SK-N-SH treated with all-trans-retinoic acid at 6 μM for 48 hours (cell line): Measurements from ENCODE around the gene CMIP.

ENCODE experiments used
- BACH2 ChIP-seq: fragments of 250-450 bp; sonication (Bioruptor Pico); IDR thresholded peaks from 2 replicates; pipeline ENCODE4 v1.9.0; 2021; ENCODE audit warnings: mild to moderate bottlenecking, borderline replicate concordance
- CSRNP3 ChIP-seq: fragments of 250-450 bp; sonication (Bioruptor Pico); IDR thresholded peaks from 2 replicates; pipeline ENCODE4 v1.5.1; 2021; ENCODE audit warnings: mild to moderate bottlenecking, moderate library complexity
- ISL1 ChIP-seq: fragments of 250-450 bp; sonication (Bioruptor Pico); IDR thresholded peaks from 2 replicates; pipeline ENCODE4 v2.1.2; 2022; ENCODE audit warnings: mild to moderate bottlenecking, moderate library complexity
- PATZ1 ChIP-seq: fragments of 250-450 bp; sonication (Bioruptor Pico); IDR thresholded peaks from 2 replicates; pipeline ENCODE4 v1.8.0; 2020; ENCODE audit warnings: mild to moderate bottlenecking, moderate library complexity, borderline replicate concordance
- RARB ChIP-seq: fragments of 250-450 bp; sonication (Bioruptor Pico); IDR thresholded peaks from 2 replicates; pipeline ENCODE4 v1.8.0; 2021; ENCODE audit warnings: mild to moderate bottlenecking, moderate library complexity
- TF ChIP-seq, protein P1 (sequence below): fragments of 250-450 bp; sonication (Bioruptor Pico); IDR thresholded peaks from 2 replicates; pipeline ENCODE4 v1.5.1; 2020; ENCODE audit warnings: low read depth, mild to moderate bottlenecking, moderate library complexity

DNA sequence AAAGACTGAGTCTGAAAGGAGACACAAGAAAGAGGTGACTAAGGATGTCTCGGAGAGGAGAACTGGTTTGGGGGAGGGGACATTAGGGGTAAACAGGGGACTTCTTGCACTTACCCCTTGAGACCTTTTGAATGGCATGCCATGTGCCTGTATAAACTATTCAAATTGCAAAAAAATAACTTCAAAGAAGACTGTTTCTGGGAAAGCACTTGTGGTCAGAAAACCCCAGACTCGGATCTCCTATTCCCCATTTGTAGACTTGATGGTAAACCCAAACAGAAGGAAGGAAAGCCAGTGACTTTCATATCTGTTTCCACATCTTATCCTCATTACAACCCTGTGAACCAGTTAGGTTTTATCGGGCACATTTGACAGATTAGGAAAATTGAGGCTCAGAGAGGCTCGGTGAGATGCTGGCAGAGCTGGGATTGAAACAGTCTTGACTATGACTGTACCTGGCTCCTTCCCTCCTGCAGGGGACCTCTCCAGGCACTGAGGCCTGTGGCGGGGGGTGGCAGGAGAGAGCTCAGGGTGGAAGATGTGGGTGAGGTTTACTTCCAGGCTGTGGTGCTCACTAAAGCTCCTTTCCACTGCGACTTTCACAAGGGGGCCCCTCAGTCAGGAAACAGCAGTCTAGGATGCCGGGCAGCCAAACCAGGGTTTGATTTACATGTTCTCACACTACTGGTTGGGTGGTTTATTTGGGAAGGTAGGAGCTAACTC is 304.0 kb downstream of the CMIP start:
- no peak for TF ChIP-seq PATZ1 (CRISPR knock-in tag)
- TF ChIP-seq CSRNP3 (CRISPR knock-in tag) = no peak
- TF ChIP-seq, protein P1, sequence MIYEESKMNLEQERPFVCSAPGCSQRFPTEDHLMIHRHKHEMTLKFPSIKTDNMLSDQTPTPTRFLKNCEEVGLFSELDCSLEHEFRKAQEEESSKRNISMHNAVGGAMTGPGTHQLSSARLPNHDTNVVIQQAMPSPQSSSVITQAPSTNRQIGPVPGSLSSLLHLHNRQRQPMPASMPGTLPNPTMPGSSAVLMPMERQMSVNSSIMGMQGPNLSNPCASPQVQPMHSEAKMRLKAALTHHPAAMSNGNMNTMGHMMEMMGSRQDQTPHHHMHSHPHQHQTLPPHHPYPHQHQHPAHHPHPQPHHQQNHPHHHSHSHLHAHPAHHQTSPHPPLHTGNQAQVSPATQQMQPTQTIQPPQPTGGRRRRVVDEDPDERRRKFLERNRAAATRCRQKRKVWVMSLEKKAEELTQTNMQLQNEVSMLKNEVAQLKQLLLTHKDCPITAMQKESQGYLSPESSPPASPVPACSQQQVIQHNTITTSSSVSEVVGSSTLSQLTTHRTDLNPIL (CRISPR knock-in tag) = no peak
- TF ChIP-seq ISL1 (CRISPR knock-in tag) = no peak
- no peak for TF ChIP-seq RARB (CRISPR knock-in tag)
- no peak for TF ChIP-seq BACH2
